Epithelial cell of proximal tubule (primary cell): ENCODE results near the gene ERCC6. TPM values are rescaled to one million over a fixed set of nuclear protein-coding genes. Genes with fewer than 3 reads are reported as not detected.

Experiments used
- DNase-seq: peaks from one replicate; pipeline ENCODE4 v3.0.0-alpha.2; 2011; ENCODE audit warnings: low read depth
- H3K4me3 ChIP-seq: 2 replicates; pipeline ENCODE4 v1.5.1; 2011; ENCODE audit warnings: low read depth, mild to moderate bottlenecking, low read length
- total RNA-seq: library from RNA; depleted of rRNA; stranded (reverse); fragments of >200 nt; gene quantifications from 2 replicates; pipeline ENCODE4 v1.2.3, GENCODE V29; 2015
- TF ChIP-seq, protein P1 (sequence below): conservative IDR thresholded peaks from 2 replicates; pipeline ENCODE4 v1.5.1; 2012; ENCODE audit warnings: low read depth, mild to moderate bottlenecking, low read length

ERCC6 gene
- total RNA-seq, 1 donor from 2014 or later, result 5.6 TPM

DNA sequence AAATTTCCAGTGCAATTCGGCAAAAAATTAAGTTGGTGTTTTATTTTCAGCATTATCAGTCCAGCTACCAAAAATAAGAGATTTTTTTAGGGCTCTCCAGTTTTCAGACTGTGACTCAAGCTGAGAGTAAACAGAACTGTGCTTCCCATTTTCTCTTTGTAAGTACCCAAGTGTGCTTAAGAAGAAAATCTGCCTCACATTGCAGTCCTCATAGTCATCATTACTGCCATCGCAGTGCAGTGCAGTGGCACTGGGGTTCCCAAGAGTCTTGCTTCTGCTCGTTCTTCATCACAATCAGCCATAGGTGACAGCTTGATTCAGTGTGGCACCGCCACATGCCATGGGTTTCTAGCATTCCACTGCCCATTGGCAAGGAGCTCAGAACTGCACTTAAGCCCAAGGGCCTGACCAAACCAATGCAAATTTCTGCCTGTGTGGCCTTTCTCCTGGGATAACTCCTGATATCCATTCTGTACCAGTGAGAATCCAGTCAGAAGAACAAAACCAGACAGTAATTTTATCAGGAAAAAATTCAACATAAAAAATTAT lies 25.6 kb upstream of the ERCC6 start:
- TF ChIP-seq, protein P1, sequence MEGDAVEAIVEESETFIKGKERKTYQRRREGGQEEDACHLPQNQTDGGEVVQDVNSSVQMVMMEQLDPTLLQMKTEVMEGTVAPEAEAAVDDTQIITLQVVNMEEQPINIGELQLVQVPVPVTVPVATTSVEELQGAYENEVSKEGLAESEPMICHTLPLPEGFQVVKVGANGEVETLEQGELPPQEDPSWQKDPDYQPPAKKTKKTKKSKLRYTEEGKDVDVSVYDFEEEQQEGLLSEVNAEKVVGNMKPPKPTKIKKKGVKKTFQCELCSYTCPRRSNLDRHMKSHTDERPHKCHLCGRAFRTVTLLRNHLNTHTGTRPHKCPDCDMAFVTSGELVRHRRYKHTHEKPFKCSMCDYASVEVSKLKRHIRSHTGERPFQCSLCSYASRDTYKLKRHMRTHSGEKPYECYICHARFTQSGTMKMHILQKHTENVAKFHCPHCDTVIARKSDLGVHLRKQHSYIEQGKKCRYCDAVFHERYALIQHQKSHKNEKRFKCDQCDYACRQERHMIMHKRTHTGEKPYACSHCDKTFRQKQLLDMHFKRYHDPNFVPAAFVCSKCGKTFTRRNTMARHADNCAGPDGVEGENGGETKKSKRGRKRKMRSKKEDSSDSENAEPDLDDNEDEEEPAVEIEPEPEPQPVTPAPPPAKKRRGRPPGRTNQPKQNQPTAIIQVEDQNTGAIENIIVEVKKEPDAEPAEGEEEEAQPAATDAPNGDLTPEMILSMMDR, result no peak
- H3K4me3 ChIP-seq, result no peak overlapping the region
- DNase-seq, result no peak

GRCh38 chr10:49562893-49563292 lies 24.0 kb upstream of the ERCC6 start:
- H3K4me3 ChIP-seq, result no peak overlapping the region
- no peak for DNase-seq
- TF ChIP-seq, protein P1, result no peak

DNA sequence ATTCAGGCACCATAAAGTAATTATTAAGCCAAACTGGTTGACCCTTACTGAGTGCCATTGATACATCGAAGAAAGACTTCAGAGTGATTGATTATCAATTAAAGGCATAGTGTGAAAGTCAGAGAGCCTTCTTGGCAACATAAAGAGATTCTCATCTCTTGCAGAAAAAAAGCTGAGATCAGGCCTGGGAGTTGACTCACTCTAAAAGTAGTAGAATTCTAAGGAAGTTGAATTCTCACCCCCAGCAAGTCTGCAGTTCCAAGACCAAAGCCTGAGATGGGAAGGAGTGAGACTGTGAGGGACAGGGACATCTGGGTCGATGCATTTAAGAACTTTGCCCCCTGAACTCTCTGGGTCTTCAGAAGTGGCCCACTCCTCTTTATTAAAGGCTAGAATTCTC lies 21.6 kb upstream of the ERCC6 start:
- DNase-seq, result no peak
- TF ChIP-seq, protein P1, result no peak
- H3K4me3 ChIP-seq, result no peak overlapping the region

- DNase-seq, result no peak
Observed at GRCh38 chr10:49559476-49559875, 20.6 kb upstream of the ERCC6 start.

GRCh38 chr10:49558190-49558589 lies 19.3 kb upstream of the ERCC6 start:
- TF ChIP-seq, protein P1, result no peak
- H3K4me3 ChIP-seq, result no peak overlapping the region
- DNase-seq, result no peak

More at GRCh38 chr10:49559476-49559875, 20.6 kb upstream of the ERCC6 start:
- TF ChIP-seq, protein P1, result no peak
- no peak overlapping the region for H3K4me3 ChIP-seq

DNA sequence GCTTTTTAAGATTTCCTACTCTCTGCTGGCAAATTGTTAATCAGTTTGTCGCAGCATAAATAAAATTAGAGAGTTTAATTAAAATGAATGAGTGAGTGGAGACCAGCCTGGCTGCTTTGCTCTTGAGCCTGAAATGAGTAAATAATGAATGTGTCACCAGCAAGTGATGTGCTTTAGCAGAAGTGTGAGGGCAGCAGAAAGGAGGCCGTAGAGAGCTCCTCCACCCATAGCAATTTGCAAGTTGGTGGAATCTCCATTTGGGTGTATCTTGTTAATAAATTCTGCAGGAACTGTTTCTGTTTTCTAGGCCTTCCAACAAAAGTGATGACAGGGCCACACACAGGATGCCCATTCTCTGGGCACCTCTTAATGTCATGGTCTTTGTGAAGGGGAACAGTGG lies 18.8 kb upstream of the ERCC6 start:
- H3K4me3 ChIP-seq, result no peak overlapping the region
- no peak for DNase-seq
- TF ChIP-seq, protein P1, result no peak

DNA sequence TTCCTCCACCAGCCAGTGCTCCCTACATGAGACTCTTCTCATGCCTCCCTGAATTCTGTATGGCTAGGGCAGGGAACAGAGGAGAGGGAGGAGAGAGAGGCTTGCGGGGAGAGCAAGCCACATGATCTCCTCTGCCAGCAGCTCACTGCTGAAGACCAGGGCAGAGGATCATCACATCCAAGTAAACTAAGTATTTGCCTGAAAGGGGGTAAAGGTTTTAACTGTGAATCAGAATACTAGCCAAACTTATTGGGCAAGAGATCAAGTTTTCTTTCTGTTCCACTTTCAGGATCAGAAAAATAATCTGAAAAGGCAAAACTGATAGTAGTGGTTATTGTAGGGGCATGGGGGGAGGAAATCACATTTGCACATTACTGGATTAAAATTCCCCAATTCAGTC lies 17.8 kb upstream of the ERCC6 start:
- DNase-seq, result no peak
- TF ChIP-seq, protein P1, result no peak
- no peak overlapping the region for H3K4me3 ChIP-seq
